Activated CD4-positive, alpha-beta T cell treated with anti-CD3 and anti-CD28 coated beads, Interleukin-2, amount 50 U/mL, for 24 hours (primary cell): ENCODE measurements around the gene LRP2.
"Not testable (repeated sequence)": the region's sequence is repeated elsewhere in the genome, so short reads cannot be mapped to it uniquely, and the experiment has no call there.

Experiments used
- DNase-seq, 2 donors: peaks; one replicate each; pipeline ENCODE4 v3.0.0-alpha.2; 2020; ENCODE audit warnings: low read depth in 1 of 2, low spot score in 1 of 2

LRP2 gene

GRCh38 chr2:169301596-169302335 is 60.6 kb downstream of the LRP2 start:
- DNase-seq = no peak

- DNase-seq = no peak
These were observed 61.5 kb downstream of the LRP2 start for GRCh38 chr2:169300636-169301530.

- DNase-seq = no peak
These were observed 64.3 kb downstream of the LRP2 start for GRCh38 chr2:169298007-169298406.

GRCh38 chr2:169294001-169294675 is 68.2 kb downstream of the LRP2 start:
- no peak for DNase-seq

GRCh38 chr2:169291517-169291916 is 70.8 kb downstream of the LRP2 start:
- DNase-seq = no peak

- DNase-seq = no peak
These were observed 71.9 kb downstream of the LRP2 start for GRCh38 chr2:169290433-169290832.

- no peak for DNase-seq
These were observed 74.7 kb downstream of the LRP2 start for GRCh38 chr2:169287666-169288065.

GRCh38 chr2:169286624-169287231 is 75.6 kb downstream of the LRP2 start:
- DNase-seq = no peak

- DNase-seq = no peak
These were observed 76.7 kb downstream of the LRP2 start for GRCh38 chr2:169285531-169286235.

GRCh38 chr2:169280502-169280901 is 81.8 kb downstream of the LRP2 start:
- DNase-seq = no peak

- no peak for DNase-seq
These were observed 86.5 kb downstream of the LRP2 start for GRCh38 chr2:169275696-169276444.

- no peak for DNase-seq
These were observed 90.3 kb downstream of the LRP2 start for GRCh38 chr2:169272010-169272409.

GRCh38 chr2:169270574-169270973 is 91.8 kb downstream of the LRP2 start:
- DNase-seq = not testable (repeated sequence)

GRCh38 chr2:169265591-169265990 is 96.7 kb downstream of the LRP2 start:
- DNase-seq = no peak

GRCh38 chr2:169260846-169261642 is 101.3 kb downstream of the LRP2 start:
- no peak for DNase-seq

- no peak for DNase-seq
These were observed 102.1 kb downstream of the LRP2 start for GRCh38 chr2:169260246-169260645.

- DNase-seq = no peak
These were observed 102.9 kb downstream of the LRP2 start for GRCh38 chr2:169259402-169259801.

- DNase-seq = no peak
These were observed 104.2 kb downstream of the LRP2 start for GRCh38 chr2:169258045-169258601.

- no peak for DNase-seq
These were observed 107.6 kb downstream of the LRP2 start for GRCh38 chr2:169254774-169255173.
